GM19035 (cell line): Measurements from ENCODE around the gene CYP46A1.
"Not testable (repeated sequence)": the region's sequence is repeated elsewhere in the genome, so short reads cannot be mapped to it uniquely, and the experiment has no call there.

Source experiments
- ATAC-seq: cut with Tn5 transposase; IDR thresholded peaks from one replicate; pipeline ENCODE4 v1.9.1; 2021; ENCODE audit not compliant: unreplicated experiment

CYP46A1 gene

DNA sequence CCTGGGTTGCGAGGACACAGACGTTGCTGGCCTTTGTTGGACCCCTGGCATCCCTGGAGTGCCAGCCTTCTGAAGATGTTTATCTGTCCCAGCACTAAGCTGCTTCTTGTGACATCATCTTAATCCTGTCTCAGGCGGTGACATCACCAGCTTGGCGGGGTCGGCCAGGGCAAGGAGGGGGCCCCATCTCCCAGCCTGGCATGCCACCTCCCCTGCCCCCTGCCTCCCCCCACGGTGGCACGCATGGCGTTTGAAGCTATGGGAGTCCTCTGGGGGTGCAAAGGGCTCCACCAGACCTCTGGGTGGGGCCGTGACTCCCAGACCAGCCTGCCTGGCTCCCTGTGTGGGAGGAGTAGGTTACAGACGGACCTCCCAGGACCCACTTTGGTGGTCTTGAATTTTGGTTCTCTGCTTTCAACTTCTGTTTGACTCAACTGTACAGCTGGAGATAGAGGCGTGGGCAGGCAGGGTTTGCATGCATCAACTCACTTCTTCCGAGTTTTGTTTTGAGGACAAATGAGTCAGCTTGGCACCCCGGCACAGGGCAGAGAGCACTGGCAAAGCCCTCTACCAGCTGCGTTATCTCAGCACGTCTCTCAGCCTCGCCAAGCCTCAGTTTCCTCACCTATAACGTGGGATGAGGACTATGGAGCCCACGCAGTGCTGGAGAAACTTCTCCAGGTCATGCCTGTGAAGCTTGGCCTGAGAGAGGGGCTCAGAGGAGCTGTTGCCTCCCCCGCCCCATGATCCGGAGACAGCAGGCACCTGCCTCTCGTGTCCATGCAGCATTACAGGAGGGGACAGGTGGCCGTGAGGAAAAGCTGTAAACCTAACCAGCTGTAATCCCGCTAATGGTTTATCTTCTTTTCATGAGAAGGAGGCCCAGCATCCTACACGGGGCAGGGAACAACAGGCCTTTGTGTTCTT, 70.3 kb downstream of the CYP46A1 start:
- ATAC-seq = no peak

DNA sequence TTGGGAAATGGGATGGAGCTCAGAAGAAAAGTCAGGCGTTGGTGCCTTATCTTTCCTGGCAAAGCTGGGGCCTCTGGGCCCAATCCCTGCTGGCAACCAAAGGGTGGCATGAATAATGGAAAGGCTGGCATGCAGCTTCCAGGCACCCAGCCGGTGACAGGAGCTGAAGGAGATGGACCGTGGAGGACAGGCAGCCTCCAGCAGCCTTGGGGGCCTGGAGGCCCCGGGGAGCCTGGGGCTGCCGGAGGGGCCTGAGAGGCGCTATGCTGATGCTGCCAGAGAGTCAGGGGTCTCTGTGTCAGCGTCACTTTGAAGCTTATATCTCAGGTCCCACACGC, 70.9 kb downstream of the CYP46A1 start:
- ATAC-seq = no peak

DNA sequence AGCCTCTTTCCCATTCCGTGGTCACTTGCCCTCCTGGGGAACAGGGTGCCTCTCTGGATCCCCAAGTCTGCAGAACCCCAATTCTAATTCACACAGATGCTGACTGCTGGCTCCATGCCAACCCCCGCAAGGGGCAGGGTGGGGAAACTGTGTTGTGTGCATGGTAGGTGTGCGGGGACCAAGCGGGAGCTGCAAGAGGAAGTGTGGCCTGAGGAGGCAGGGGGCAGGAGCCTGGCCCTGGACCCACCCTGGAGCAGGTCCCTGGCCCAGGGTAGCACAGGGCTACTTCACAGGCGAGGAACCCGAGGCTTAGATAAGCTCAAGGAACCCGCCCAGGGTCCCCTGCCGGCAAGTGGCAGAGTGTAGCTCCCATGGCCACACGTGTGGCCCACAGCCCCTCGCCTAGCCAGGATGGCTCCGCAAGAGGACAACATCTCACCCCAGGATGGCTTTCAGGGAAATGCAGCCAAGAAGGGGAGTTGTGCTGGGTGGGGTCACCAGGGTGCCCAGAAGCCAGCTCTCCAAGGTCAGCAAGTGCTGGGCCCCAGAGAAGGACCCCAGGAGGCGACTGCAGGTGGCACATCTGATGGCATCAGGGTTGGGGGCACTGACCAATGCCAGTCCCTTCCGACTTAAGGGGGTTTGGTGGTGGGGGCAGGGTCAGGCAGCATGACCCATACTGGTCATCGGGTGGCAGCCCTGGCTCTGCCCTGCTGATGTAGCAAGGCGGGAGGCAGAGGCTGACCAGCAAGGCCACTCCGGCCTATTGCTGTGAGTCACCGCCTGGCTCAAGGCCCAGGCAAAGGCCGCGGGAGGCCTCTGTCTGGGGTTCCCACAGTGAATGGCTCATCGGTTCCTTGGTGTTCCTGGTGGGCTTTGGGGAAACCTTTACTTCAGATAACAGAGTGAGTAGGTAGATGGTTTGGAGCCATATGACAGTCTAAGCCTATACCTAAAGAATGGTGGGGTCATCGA, 71.8 kb downstream of the CYP46A1 start:
- ATAC-seq = no peak

DNA sequence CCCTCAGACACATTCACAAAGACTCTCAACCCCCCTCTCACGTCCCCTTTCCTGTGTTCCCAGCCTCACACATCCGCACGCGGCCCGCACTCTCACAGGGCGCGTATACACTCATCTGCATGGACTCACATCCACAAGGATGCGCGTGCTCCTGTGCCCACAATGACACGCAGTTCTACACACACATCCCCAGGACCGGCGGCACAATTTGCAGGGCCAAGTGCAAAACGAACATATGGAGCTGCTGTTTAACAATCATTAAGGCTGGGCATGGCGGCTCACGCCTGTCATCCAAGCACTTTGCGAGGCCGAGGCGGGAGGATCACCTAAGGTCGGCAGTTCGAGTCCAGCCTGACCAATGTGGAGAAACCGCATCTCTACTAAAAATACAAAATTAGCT, 72.7 kb downstream of the CYP46A1 start:
- ATAC-seq = no peak

DNA sequence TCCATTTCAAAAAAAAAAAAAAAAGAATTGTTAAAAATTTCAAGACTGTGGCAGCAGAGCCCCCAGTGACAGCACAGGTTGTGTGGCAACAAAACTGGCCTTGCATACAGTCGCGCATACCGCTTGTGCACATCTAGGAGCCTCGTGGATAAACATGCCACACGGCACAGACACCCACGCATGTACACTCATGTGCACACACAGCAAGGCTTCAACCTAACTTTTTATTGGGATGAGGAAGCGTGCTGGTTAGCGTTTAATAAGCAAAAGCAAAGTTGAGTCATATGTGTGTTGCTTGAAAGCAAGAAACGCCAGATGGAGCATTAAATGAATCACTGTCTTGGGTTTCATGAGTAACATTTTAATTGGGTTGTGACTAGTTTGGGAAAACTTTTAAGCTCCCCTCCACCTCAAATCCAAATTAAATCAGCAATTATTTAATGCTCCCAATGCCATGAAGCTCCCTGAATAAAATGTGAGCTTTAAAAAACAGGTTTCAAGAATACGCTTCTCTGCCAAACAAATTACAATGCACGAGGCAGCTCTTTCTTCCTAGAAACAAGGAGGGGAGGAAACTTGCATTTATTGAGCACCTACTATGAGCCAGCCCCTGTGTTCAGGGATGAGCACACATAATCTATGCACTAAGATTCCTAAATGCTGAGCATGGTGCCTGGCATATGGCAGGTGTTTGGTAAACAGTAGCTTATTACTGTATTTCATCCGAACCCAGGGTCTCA, 73.4 kb downstream of the CYP46A1 start:
- ATAC-seq = no peak

DNA sequence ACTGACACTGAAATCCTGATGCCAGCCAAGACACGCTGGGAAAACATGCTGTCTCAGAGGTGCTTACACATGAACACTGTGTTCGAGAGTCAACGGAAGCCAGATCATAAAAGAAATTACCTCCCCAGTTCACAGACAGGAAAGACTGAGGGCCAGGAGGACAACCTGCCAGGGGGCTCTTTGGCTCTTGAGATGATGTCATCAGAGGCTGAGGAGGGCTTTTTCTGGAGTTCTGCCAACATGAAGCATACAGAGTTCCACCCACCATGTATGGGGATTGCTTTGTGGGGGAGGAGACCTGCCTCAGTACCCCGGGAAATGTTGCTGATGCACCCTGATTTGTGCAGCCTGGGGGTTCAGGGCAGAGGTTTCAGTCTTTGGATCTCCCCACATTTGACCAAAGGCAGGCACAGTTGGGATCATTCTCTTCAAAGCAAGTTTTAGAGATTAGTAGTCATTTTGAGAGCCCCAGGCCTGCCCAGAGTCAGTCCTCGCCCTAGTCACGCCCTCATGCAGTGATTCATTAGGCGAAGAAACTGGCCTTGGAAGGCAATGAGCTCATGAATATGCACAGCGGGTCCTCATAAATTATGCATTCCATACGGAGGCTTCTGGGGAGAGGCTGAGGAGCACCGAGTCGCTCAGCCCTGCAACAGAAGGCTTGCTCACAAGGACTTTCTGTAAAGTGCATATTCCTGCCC, 74.2 kb downstream of the CYP46A1 start:
- ATAC-seq = no peak

DNA sequence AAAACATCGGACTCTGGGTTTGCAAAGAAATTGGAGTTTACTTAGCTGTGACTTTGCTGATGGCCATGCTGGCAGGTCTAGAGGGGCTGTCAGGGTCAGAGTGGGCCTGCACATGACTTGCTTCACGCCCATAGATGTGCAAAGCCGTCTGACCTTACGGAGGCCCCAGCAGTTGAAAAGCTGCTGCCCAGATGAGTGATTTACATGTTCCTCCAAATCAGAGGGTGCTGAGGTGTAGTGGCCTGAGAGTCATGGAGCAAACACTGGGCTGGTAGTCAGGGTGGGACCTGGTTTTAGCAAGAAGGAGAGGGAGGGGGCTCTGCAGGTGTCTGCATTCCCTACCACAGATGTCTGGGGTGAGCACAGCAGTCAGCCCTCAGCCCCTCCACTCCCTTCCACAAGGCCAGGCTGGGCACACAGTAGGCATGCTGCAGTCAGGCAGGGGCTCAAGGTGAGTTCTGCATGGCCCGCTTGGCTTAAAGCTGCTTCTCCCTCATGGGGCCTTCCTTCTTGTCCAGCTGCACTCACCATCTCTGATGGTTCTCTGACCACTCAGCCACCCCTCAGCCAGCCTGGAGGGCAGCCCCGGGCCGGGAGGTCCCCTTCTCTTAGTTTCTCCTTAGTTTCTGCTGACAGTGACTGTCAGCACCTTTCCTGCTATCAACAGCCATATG, 74.9 kb downstream of the CYP46A1 start:
- no peak for ATAC-seq

DNA sequence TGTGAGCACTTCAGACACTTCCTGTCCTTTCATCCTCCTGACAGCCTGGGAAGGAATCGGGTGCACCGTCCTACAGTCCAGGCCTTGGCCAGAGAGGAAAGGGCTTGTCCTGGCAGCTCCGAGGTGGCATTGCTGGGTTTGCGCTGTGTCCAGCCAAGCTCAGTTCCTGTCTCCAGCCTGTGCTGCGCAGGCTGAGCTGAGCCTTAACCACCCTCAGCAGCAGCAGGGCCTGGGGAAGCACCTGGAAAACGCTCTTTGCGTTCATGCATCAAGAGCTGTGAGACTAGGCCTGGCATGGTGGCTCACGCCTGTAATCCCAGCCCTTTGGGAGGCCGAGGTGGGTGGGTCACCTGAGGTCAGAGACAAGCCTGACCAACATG, 75.4 kb downstream of the CYP46A1 start:
- ATAC-seq = no peak

DNA sequence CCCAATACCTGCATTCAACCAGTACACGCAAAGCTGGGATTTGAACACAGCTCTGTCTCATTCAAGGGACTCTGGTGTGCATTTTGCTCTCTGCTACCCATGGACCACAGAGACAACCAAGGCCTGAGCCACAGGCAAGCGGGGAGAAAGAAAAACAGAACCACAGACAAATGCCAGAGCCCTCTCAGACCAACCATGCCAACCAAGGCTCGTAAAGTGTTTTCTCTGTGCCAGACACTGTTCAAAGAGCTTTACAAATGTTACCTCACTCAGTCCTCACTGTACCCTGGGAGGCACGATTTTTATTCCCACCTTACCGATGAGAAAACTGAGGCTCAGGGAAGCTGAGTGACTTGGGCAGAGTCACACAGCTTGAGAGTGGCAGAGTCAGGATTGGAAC, 76.7 kb downstream of the CYP46A1 start:
- no peak for ATAC-seq

DNA sequence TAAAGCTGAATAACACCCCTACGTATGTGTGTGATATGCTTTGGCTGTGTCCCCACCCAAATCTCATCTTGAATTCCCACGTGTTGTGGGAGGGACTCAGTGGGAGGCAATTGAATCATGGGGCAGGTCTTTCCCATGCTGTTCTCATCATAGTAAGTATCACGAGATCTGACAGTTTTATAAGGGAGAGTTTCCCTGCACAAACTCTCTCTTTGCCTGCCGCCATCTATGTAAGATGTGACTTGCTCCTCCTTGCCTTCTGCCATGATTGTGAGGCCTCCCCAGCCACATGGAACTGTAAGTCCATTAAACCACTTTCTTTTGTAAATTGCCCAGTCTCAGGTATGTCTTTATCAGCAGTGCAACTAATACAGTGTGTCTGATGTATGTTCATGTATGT, 78.8 kb downstream of the CYP46A1 start:
- ATAC-seq = not testable (repeated sequence)

DNA sequence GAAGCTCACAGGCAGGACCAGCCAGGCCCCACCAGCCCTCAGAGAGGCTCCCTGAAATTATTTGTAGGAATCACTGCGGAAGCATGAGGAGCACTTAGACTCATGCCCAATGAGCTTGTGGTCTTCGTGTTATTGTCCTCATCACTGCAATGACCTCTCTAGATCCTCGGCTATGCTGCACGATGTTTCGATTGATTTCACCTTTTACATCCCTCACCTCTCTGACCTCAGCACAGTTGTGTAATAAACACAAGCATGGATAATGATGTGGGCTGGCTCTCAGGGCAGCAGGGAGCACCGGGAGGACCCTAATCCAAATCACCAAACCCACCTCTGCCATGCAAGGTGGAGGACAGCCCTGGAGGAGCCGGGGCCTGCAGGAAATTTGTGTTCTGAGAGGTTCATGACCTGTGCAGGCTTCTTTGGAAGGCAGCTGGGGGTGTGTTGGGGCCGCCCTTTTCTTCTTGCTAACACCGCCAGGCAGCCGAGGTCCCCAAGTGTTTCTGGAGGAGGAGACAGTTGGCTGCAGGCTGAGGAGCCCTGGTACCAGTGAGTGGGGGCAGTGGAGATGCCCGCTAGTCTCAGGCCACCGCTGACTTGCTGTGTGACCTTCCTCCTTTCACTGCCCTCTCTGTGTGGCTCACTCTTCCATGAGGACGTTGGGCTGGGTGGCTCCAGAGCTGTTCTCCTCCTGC, 79.6 kb downstream of the CYP46A1 start:
- no peak for ATAC-seq

DNA sequence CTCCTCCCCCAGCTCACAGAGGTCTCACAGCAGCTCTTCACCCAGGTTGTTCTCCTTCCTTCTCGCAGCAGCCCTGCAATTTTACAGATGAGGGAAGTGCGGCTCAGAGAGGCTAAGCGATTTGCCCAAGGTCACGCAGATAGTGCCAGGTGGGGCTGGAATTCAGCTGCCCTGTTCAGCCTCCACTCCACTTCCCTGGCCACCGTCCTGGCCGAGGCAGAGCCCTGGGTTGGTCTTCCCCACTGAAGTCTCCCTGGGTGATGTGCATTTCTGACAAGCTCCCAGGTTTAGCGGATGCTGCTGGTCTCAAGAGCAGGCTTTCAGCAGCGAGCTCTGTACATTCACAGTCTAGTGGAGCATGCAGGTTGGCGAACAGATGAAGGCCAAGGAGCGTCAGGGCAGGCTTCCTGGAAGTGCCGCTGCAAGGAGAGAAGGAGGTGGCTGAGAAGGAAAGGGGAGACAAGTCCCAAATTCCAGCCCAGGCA, 80.2 kb downstream of the CYP46A1 start:
- no peak for ATAC-seq

DNA sequence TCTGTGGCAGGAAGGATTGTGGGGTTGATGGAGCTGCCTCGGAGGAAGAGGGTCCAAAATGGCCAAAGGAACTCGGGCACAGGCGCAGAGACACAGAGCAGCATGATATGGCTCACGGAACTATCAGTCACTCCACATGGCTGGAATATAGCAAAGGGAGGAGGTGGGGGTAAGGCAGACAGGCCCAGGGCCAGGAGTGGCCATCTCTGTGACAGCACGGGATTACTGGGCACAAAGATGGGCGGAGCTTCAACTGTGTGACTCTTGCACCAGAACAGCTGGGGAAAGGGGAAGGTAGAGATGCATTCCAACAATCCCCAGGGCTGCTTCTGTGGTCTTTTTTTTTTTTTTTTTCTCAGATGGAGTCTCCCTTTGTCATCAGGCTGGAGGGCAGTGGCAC, 84.3 kb downstream of the CYP46A1 start:
- no peak for ATAC-seq

DNA sequence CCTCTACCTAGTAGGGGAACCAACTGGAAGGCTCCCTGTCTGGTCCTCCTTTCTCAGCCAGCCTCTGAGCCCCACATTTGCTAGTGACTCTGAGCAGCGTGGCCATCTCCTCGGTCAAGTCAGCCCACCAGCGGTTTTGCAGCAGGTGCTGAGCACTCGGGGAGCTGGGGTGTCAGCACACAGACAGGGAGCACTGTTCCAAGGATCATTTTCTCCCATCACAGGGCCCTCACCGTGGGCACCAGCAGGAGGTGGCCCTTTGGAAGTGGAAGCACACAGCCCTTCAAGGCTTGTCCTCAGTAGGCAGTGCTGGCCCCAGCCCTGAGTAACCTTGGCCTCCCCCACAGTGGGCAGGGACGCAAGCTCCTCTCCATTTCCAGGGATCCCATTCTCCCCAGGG, 85.0 kb downstream of the CYP46A1 start:
- ATAC-seq = no peak

DNA sequence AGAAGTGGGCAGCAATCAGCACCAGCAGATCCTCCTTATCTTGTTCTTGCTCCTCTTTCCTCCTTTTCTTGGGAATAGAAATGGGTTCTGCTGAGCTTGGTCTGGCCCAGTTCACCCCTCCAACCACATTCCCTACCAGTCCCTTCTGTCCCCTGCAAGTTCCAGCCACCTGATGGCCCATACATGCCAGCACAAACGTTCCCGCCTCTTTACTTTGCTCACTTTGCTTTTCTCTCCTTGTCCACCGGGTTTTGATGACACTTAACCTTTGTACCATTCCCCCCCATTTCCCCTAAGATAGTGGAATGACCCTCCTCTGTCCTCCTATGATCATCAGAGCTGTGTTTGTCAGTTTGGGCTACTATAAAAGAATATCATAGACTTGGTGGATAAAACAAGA, 85.7 kb downstream of the CYP46A1 start:
- ATAC-seq = no peak

DNA sequence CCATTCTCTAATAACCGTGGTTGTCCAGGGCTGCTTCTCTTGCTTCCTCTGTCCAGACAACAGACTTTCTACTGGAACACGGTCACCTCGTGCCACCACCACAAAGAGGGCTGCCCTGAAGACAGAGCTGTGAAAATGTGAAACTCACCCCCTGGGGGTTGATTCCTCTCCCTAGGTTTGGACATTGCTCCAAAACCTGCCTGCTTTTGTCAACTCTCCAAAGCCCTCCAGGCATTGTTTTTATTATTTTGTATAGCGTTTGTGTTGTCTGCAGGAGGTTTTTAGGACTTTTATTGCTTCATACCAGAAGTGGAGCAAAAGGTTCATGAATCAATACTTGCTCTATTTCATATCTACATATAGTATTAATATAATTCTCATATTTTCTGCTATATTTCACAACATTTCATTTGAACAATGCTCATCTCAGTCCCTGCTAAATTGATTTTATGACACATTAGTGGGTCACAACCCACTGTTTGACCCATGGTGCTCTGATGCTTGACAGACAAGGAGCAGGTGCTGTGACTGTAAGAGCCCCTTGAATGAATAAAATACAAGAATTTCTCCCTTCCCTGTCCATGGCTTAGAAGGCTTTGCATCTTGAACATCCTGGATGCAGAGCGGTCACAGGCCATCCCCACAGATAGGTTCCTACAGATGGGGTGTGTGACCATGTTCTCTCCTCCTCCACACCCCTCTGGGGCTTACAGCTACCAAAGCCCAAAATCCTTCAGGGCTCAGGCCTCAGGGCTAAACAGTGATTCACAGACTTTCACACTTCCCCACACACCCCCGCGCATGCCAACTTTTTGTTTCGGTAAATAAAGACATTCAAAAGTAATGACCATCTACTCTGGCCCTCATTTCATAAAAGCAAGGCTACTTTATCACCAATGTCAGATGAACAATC, 88.5 kb downstream of the CYP46A1 start:
- ATAC-seq = no peak

DNA sequence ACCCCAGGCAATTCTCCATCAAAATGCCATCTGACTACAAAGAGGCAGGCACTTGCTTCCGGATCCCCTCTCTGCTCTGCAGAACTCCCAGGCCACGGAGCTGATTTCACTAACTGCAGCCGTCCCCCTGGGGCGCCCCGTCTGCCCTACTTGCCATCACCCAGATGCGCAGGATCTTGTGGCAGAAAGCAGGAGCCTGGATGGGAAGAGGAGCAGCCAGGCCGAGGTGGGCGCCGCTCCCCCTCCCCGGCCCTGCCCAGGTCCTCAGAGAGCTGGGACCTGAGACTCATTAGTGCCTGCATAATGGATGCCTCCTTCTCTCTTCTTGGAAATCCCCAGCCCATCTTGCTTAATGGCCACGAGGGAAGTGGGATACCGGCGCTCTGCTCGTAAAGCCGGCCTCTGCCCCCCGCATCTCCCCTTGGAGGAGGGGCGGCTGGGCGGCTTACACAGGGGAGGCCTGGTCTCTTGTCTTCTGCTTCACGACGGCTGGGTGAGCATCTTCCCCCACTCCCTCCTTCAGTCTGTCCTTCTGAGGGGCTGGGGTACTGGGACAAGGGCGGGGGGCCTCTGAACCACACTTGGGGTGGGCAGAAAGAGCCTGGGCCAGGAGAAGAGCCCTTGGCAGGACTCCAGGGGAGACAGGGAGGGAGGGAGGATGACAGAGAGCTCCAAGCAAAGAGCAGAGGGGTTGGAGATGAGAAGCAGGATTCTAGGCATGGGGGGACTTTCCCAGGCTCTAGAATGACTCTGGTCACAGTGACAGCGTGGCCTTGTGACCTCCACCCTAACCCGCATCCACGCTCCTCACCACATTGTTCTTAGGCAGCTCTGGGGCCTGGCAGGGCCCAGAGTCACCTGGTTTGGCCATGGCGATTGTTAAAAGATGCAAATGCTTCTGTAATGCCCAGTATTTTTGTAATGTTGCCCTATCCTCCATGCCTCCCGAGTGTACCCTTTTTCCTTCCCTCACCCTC, 89.7 kb downstream of the CYP46A1 start:
- ATAC-seq = no peak
